Neuronal stem cell (in vitro differentiated cells): ENCODE results near the gene GLCCI1.

Source experiments
- DNase-seq: peaks from one replicate; pipeline ENCODE4 v3.0.0-alpha.2; 2013; ENCODE audit warnings: low spot score
- H2AFZ ChIP-seq: one replicate; pipeline ENCODE4 v1.6.1; 2013; ENCODE audit warnings: mild to moderate bottlenecking, low read length, inconsistent platforms
- H2AK5ac ChIP-seq: 2 replicates; pipeline ENCODE4 v1.6.1; 2013; ENCODE audit warnings: low read depth, mild to moderate bottlenecking, inconsistent platforms, low read length, moderate library complexity, mixed read lengths
- H2BK120ac ChIP-seq: 2 replicates; pipeline ENCODE4 v1.6.1; 2013; ENCODE audit warnings: low read depth, mild to moderate bottlenecking, inconsistent platforms, low read length, moderate library complexity, mixed read lengths
- H2BK12ac ChIP-seq: one replicate; pipeline ENCODE4 v1.6.1; 2013; ENCODE audit warnings: low read length, inconsistent platforms
- H2BK15ac ChIP-seq: 2 replicates; pipeline ENCODE4 v1.6.1; 2013; ENCODE audit warnings: mild to moderate bottlenecking, low read length, inconsistent platforms, mixed read lengths
- H2BK5ac ChIP-seq: one replicate; pipeline ENCODE4 v1.6.1; 2013; ENCODE audit warnings: inconsistent platforms, mild to moderate bottlenecking, low read length, moderate library complexity
- H3K14ac ChIP-seq: one replicate; pipeline ENCODE4 v1.6.1; 2013; ENCODE audit warnings: low read length, inconsistent platforms
- H3K18ac ChIP-seq: 2 replicates; pipeline ENCODE4 v1.6.1; 2013; ENCODE audit warnings: low read length, inconsistent platforms
- H3K23ac ChIP-seq: 2 replicates; pipeline ENCODE4 v1.6.1; 2013; ENCODE audit warnings: low read depth, mild to moderate bottlenecking, mixed read lengths, low read length, inconsistent platforms; ENCODE audit not compliant: poor library complexity
- H3K27ac ChIP-seq: replicated peaks from 3 replicates; pipeline ENCODE4 v1.5.1; 2013; ENCODE audit warnings: low read length, inconsistent platforms
- H3K27me3 ChIP-seq, 3 experiments: 2 replicates each; pipeline ENCODE4 v1.6.1; 2013; ENCODE audit warnings: low read length in 3 of 3, mild to moderate bottlenecking in 2 of 3, inconsistent platforms in 1 of 3, low read depth in 1 of 3, mixed read lengths in 1 of 3, moderate library complexity in 1 of 3; ENCODE audit not compliant: control insufficient read depth in 3 of 3, insufficient read depth in 3 of 3
- H3K36me3 ChIP-seq, 2 donors: replicated peaks in 1 of 2; 2 replicates each; pipeline ENCODE4 v1.6.1; 2013; ENCODE audit warnings: low read length in 2 of 2; ENCODE audit not compliant: control insufficient read depth in 2 of 2, insufficient read depth in 2 of 2
- H3K4ac ChIP-seq: 2 replicates; pipeline ENCODE4 v1.6.1; 2013; ENCODE audit warnings: inconsistent platforms, mild to moderate bottlenecking, low read length, moderate library complexity
- H3K4me1 ChIP-seq, 2 donors: 1 replicate in 1 of 2; 2 replicates in 1 of 2; pipeline ENCODE4 v1.6.1; 2013; ENCODE audit warnings: low read length in 2 of 2, low read depth in 1 of 2; ENCODE audit not compliant: control insufficient read depth in 2 of 2, insufficient read depth in 1 of 2
- H3K4me2 ChIP-seq: one replicate; pipeline ENCODE4 v1.6.1; 2013; ENCODE audit warnings: mild to moderate bottlenecking, low read length, inconsistent platforms; ENCODE audit not compliant: insufficient read depth, poor library complexity, severe bottlenecking
- H3K4me3 ChIP-seq, 2 donors: 2 replicates each; pipeline ENCODE4 v1.5.1; 2013; ENCODE audit warnings: low read length in 2 of 2, mild to moderate bottlenecking in 2 of 2, inconsistent platforms in 1 of 2, moderate library complexity in 1 of 2
- H3K79me1 ChIP-seq: one replicate; pipeline ENCODE4 v1.6.1; 2013; ENCODE audit warnings: low read depth, mild to moderate bottlenecking, inconsistent platforms, low read length, moderate library complexity
- H3K9ac ChIP-seq: one replicate; pipeline ENCODE4 v1.6.1; 2013; ENCODE audit warnings: mild to moderate bottlenecking, low read depth, low read length, inconsistent platforms; ENCODE audit not compliant: poor library complexity
- H3K9me3 ChIP-seq, 2 donors: replicated peaks in 1 of 2; 2 replicates each; pipeline versions ENCODE3 to v1.6.1; 2013; ENCODE audit warnings: low read length in 2 of 2, mild to moderate bottlenecking in 2 of 2, inconsistent platforms in 1 of 2, low read depth in 1 of 2, mixed read lengths in 1 of 2, moderate library complexity in 1 of 2; ENCODE audit not compliant: control insufficient read depth in 2 of 2, insufficient read depth in 1 of 2
- H4K8ac ChIP-seq: one replicate; pipeline ENCODE4 v1.6.1; 2013; ENCODE audit warnings: low read depth, mild to moderate bottlenecking, inconsistent platforms, low read length, moderate library complexity
- H4K91ac ChIP-seq: one replicate; pipeline ENCODE4 v1.6.1; 2013; ENCODE audit warnings: low read length, low read depth, mild to moderate bottlenecking, inconsistent platforms; ENCODE audit not compliant: poor library complexity
- WGBS, 2 donors: extraction: QIAGEN DNeasy Blood & Tissue Kit; methylation state at CpG; one replicate each; pipeline ENCODE4 v1.1.7; 2013; ENCODE audit warnings: missing lambda C conversion rate in 2 of 2, mixed read lengths in 1 of 2; ENCODE audit not compliant: insufficient read length in 2 of 2, insufficient replicate concordance in 1 of 2; ENCODE audit errors: extremely low coverage in 2 of 2; 5-methylcytosine and 5-hydroxymethylcytosine counted together

Gene GLCCI1

GRCh38 chr7:7948232-7948631 lies 20.4 kb upstream of the GLCCI1 start:
- no peak overlapping the region for H3K14ac ChIP-seq
- H4K8ac ChIP-seq, result no peak overlapping the region
- no peak overlapping the region for H4K91ac ChIP-seq
- no peak overlapping the region for H3K23ac ChIP-seq
- H3K4me3 ChIP-seq, result no peak overlapping the region
- H3K9me3 ChIP-seq, result no peaks in the 10 kb centered on the region
- H3K27ac ChIP-seq, result no peak overlapping the region
- H2AFZ ChIP-seq, result no peak overlapping the region
- H3K4ac ChIP-seq, result no peak overlapping the region
- WGBS, 2 donors, result no CpG with 5 or more reads among the region's 4 CpGs
- no peak for DNase-seq
- H3K36me3 ChIP-seq, result no peaks in the 10 kb centered on the region
- H3K79me1 ChIP-seq, result no peaks in the 10 kb centered on the region
- H2BK5ac ChIP-seq, result no peak overlapping the region
- no peak overlapping the region for H2BK15ac ChIP-seq
- H3K4me1 ChIP-seq, result peaks cover 0 to 3% of the 10 kb centered on the region in 2 donors
- H2AK5ac ChIP-seq, result no peak overlapping the region
- no peak overlapping the region for H3K4me2 ChIP-seq
- H3K27me3 ChIP-seq, result no peaks in the 10 kb centered on the region
- H3K9ac ChIP-seq, result no peak overlapping the region
- H2BK12ac ChIP-seq, result no peak overlapping the region
- no peak overlapping the region for H2BK120ac ChIP-seq
- H3K18ac ChIP-seq, result no peak overlapping the region

- no peak overlapping the region for H4K91ac ChIP-seq
- H2BK15ac ChIP-seq, result no peak overlapping the region
- no peak for DNase-seq
- no peak overlapping the region for H2AFZ ChIP-seq
- no peaks in the 10 kb centered on the region for H3K4me1 ChIP-seq
- no peak overlapping the region for H3K23ac ChIP-seq
- H3K18ac ChIP-seq, result no peak overlapping the region
- H2BK120ac ChIP-seq, result no peak overlapping the region
- H3K4ac ChIP-seq, result no peak overlapping the region
- H2AK5ac ChIP-seq, result no peak overlapping the region
- H3K36me3 ChIP-seq, result no peaks in the 10 kb centered on the region
- no peak overlapping the region for H3K4me2 ChIP-seq
- H3K14ac ChIP-seq, result no peak overlapping the region
- H2BK5ac ChIP-seq, result no peak overlapping the region
- H3K4me3 ChIP-seq, result no peak overlapping the region
- no peak overlapping the region for H3K9ac ChIP-seq
- H2BK12ac ChIP-seq, result no peak overlapping the region
- H3K79me1 ChIP-seq, result no peaks in the 10 kb centered on the region
- no peaks in the 10 kb centered on the region for H3K9me3 ChIP-seq
- H3K27me3 ChIP-seq, result no peaks in the 10 kb centered on the region
- H3K27ac ChIP-seq, result no peak overlapping the region
- H4K8ac ChIP-seq, result no peak overlapping the region
Measured at GRCh38 chr7:7953806-7954205, 14.8 kb upstream of the GLCCI1 start.

GRCh38 chr7:7956531-7957128 lies 12.0 kb upstream of the GLCCI1 start:
- Histone ChIP-seq H3K14ac (no peak overlapping the region), H3K4me2 (no peak overlapping the region), H3K4me3 (no peak overlapping the region), H4K8ac (no peak overlapping the region), H3K27me3 (no peaks in the 10 kb centered on the region), H2BK15ac (no peak overlapping the region), H3K4ac (no peak overlapping the region), H3K79me1 (no peaks in the 10 kb centered on the region), H2BK12ac (no peak overlapping the region), H2AFZ (no peak overlapping the region), H3K36me3 (no peaks in the 10 kb centered on the region), H2BK120ac (no peak overlapping the region), H3K9ac (no peak overlapping the region), H3K27ac (no peak overlapping the region), H3K18ac (no peak overlapping the region), H3K23ac (no peak overlapping the region), H3K4me1 (no peaks in the 10 kb centered on the region), H2BK5ac (no peak overlapping the region), H2AK5ac (no peak overlapping the region), H4K91ac (no peak overlapping the region), H3K9me3 (no peaks in the 10 kb centered on the region)
- WGBS, 2 donors, result no CpG with 5 or more reads among the region's 3 CpGs
- DNase-seq, result no peak

- no peak overlapping the region for H3K14ac ChIP-seq
- no peak overlapping the region for H4K91ac ChIP-seq
- H3K27me3 ChIP-seq, result no peaks in the 10 kb centered on the region
- H3K9ac ChIP-seq, result no peak overlapping the region
- H2BK15ac ChIP-seq, result no peak overlapping the region
- H2AFZ ChIP-seq, result no peak overlapping the region
- no peak overlapping the region for H2BK120ac ChIP-seq
- H3K27ac ChIP-seq, result no peak overlapping the region
- no peak overlapping the region for H4K8ac ChIP-seq
- no CpG with 5 or more reads among the region's 2 CpGs for WGBS, 2 donors
- H3K9me3 ChIP-seq, result no peaks in the 10 kb centered on the region
- no peaks in the 10 kb centered on the region for H3K4me1 ChIP-seq
- H3K4me2 ChIP-seq, result no peak overlapping the region
- H3K4ac ChIP-seq, result no peak overlapping the region
- H3K4me3 ChIP-seq, result no peak overlapping the region
- H2BK5ac ChIP-seq, result no peak overlapping the region
- no peak overlapping the region for H2AK5ac ChIP-seq
- no peaks in the 10 kb centered on the region for H3K36me3 ChIP-seq
- no peak overlapping the region for H2BK12ac ChIP-seq
- DNase-seq, result no peak
- H3K79me1 ChIP-seq, result no peaks in the 10 kb centered on the region
- no peak overlapping the region for H3K23ac ChIP-seq
- H3K18ac ChIP-seq, result no peak overlapping the region
Measured at GRCh38 chr7:7957513-7957912, 11.1 kb upstream of the GLCCI1 start.
